HEK293T (cell line): ENCODE results near the gene USP24.

ENCODE experiments used
- ARNT ChIP-seq: fragments of 450-650 bp; IDR thresholded peaks from 2 replicates; pipeline ENCODE4 v1.6.1; 2017; ENCODE audit warnings: mild to moderate bottlenecking
- BHLHE40 ChIP-seq: fragments of 450-650 bp; IDR thresholded peaks from 2 replicates; pipeline ENCODE4 v1.6.1; 2016; ENCODE audit warnings: mild to moderate bottlenecking, moderate library complexity, borderline replicate concordance
- CTBP1 ChIP-seq: fragments of 450-650 bp; IDR thresholded peaks from 2 replicates; pipeline ENCODE4 v1.6.1; 2016; ENCODE audit warnings: borderline replicate concordance
- ELF4 ChIP-seq: fragments of 450-650 bp; IDR thresholded peaks from 2 replicates; pipeline ENCODE4 v1.6.1; 2017; ENCODE audit warnings: antibody characterized with exemption
- FOXA1 ChIP-seq: fragments of 450-650 bp; IDR thresholded peaks from 2 replicates; pipeline ENCODE4 v1.6.1; 2016; ENCODE audit warnings: mild to moderate bottlenecking
- FOXK2 ChIP-seq: fragments of 450-650 bp; IDR thresholded peaks from 2 replicates; pipeline ENCODE4 v1.6.1; 2016; ENCODE audit warnings: mild to moderate bottlenecking
- L3MBTL2 ChIP-seq: fragments of 450-650 bp; conservative IDR thresholded peaks from 2 replicates; pipeline ENCODE4 v1.6.1; 2016; ENCODE audit warnings: mild to moderate bottlenecking
- LEF1 ChIP-seq: fragments of 450-650 bp; IDR thresholded peaks from 2 replicates; pipeline ENCODE4 v1.6.1; 2017; ENCODE audit warnings: mild to moderate bottlenecking, borderline replicate concordance
- SUZ12 ChIP-seq: fragments of 450-650 bp; IDR thresholded peaks from 2 replicates; pipeline ENCODE4 v1.6.1; 2016; ENCODE audit warnings: mild to moderate bottlenecking
- TARDBP ChIP-seq: fragments of 450-650 bp; IDR thresholded peaks from 2 replicates; pipeline ENCODE4 v1.6.1; 2016

- TF ChIP-seq LEF1 (no peak), CTBP1 (no peak), TARDBP (no peak), BHLHE40 (no peak), FOXA1 (no peak), L3MBTL2 (no peak), SUZ12 (no peak), FOXK2 (no peak), ELF4 (no peak), ARNT (no peak)
Observed at GRCh38 chr1:55018395-55018794, 196.8 kb downstream of the USP24 start.
